Panc1 (cell line): ENCODE data around the gene ZCCHC7. TPM values are rescaled to one million over a fixed set of nuclear protein-coding genes. Genes with fewer than 3 reads are reported as not detected.

Experiments used
- ATAC-seq: fragments of 200-7000 bp; cut with Tn5 transposase; 2 replicates; pipeline ENCODE4 v1.9.1; 2020; ENCODE audit warnings: mild to moderate bottlenecking, moderate library complexity
- BruUV-seq: library from RNA; stranded (reverse); fragments of 400-500 nt; replicated peaks from 2 replicates; lab custom pipeline; 2021; lab: Mats Ljungman, UMichigan
- CTCF ChIA-PET: fragments of 300-600 bp; sonication (Branson Sonifier 250); formaldehyde crosslinking; loops from one replicate; lab custom pipeline; 2022; ENCODE audit warnings: antibody characterized with exemption; lab: Charles Lee
- POLR2A ChIA-PET: fragments of 300-600 bp; sonication (Branson Sonifier 250); formaldehyde crosslinking; loops from one replicate; lab custom pipeline; 2022; ENCODE audit warnings: antibody characterized with exemption; lab: Charles Lee
- DNase-seq: peaks from one replicate; pipeline ENCODE4 v3.0.0-alpha.2; 2010; ENCODE audit warnings: low read depth, low spot score
- H3K27ac ChIP-seq: 2 replicates; pipeline ENCODE4 v1.5.1; 2011; ENCODE audit warnings: mild to moderate bottlenecking, low read length, inconsistent platforms
- H3K27me3 ChIP-seq: fragments of 200-500 bp; sonication (Bioruptor generic); 2 replicates; pipeline ENCODE4 v1.6.0; 2014; ENCODE audit warnings: low read length, inconsistent platforms; ENCODE audit not compliant: control insufficient read depth, insufficient read depth
- H3K36me3 ChIP-seq: fragments of 200-500 bp; sonication (Bioruptor generic); 2 replicates; pipeline ENCODE4 v1.5.1; 2014; ENCODE audit warnings: inconsistent platforms, mild to moderate bottlenecking, low read length, moderate library complexity; ENCODE audit not compliant: control insufficient read depth, insufficient read depth
- H3K4me1 ChIP-seq: 2 replicates; pipeline ENCODE4 v1.5.1; 2011; ENCODE audit warnings: inconsistent platforms, mild to moderate bottlenecking, low read length, moderate library complexity; ENCODE audit not compliant: control insufficient read depth, insufficient read depth
- H3K4me3 ChIP-seq, 2 experiments: 2 replicates each; pipeline ENCODE4 v1.5.1; 2011 to 2012; ENCODE audit warnings: low read depth in 2 of 2, low read length in 2 of 2, mild to moderate bottlenecking in 2 of 2, inconsistent platforms in 1 of 2, moderate library complexity in 1 of 2
- H3K9me3 ChIP-seq: fragments of 200-500 bp; sonication (Bioruptor generic); 2 replicates; pipeline ENCODE4 v1.5.1; 2014; ENCODE audit warnings: low read depth, mild to moderate bottlenecking, inconsistent platforms, low read length, moderate library complexity; ENCODE audit not compliant: control insufficient read depth, insufficient read depth
- CTCF ChIP-seq: fragments of 450-650 bp; IDR thresholded peaks from 2 replicates; pipeline ENCODE4 v1.5.1; 2017; ENCODE audit warnings: mild to moderate bottlenecking
- POLR2AphosphoS5 ChIP-seq: IDR thresholded peaks from 2 replicates; pipeline ENCODE4 v1.6.1; 2012; ENCODE audit warnings: mild to moderate bottlenecking, low read depth, low read length, moderate library complexity
- SIN3A ChIP-seq: IDR thresholded peaks from 2 replicates; pipeline ENCODE4 v1.6.1; 2012; ENCODE audit warnings: low read depth, mild to moderate bottlenecking, low read length, moderate library complexity, borderline replicate concordance; ENCODE audit not compliant: insufficient read depth
- TCF7L2 ChIP-seq: IDR thresholded peaks from 2 replicates; pipeline ENCODE4 v1.6.1; 2011; ENCODE audit warnings: mild to moderate bottlenecking, low read depth, low read length, inconsistent platforms
- in situ Hi-C: cut with HindIII; loops from 2 replicates; pipeline ENCODE4 v1.10.0; 2016; ENCODE audit warnings: low sequenced_read_pairs, low pct_unique_long_range_greater_than_20kb
- intact Hi-C: fragments of 100-400 bp; cut with micrococcal nuclease; formaldehyde crosslinking; loops from one replicate; pipeline ENCODE4 v1.10.0; 2022; ENCODE audit not compliant: unreplicated experiment
- total RNA-seq: library from RNA; stranded (reverse); gene quantifications from one replicate; pipeline ENCODE4 v1.2.1, GENCODE V29; 2021; ENCODE audit not compliant: unreplicated experiment
- TF ChIP-seq, protein P1 (sequence below), 2 experiments: IDR thresholded peaks; 2 replicates each; pipeline ENCODE4 v1.6.1; 2011 to 2012; ENCODE audit warnings: low read depth in 2 of 2, control low read depth in 1 of 2, low read length in 1 of 2, mild to moderate bottlenecking in 1 of 2, moderate library complexity in 1 of 2; ENCODE audit not compliant: insufficient read depth in 1 of 2

ZCCHC7 gene
- total RNA-seq, 1 experiment from 2014 or later, result 43.7 TPM

- Histone ChIP-seq H3K27me3 (no peaks in the 10 kb centered on the region), H3K9me3 (no peaks in the 10 kb centered on the region), H3K27ac (no peak overlapping the region), H3K4me3 (no peak overlapping the region), H3K36me3 (no peaks in the 10 kb centered on the region), H3K4me1 (no peaks in the 10 kb centered on the region)
- in situ Hi-C loops (no loop called here), intact Hi-C loops (loop anchor here (10.0 kb wide), 1 partner anchor 272 kb away; no protein-coding TSS in a partner anchor)
- no TSS peak for BruUV-seq
- TF ChIP-seq SIN3A (no peak), TCF7L2 (no peak), POLR2AphosphoS5 (no peak), CTCF (no peak)
- TF ChIP-seq, protein P1, sequence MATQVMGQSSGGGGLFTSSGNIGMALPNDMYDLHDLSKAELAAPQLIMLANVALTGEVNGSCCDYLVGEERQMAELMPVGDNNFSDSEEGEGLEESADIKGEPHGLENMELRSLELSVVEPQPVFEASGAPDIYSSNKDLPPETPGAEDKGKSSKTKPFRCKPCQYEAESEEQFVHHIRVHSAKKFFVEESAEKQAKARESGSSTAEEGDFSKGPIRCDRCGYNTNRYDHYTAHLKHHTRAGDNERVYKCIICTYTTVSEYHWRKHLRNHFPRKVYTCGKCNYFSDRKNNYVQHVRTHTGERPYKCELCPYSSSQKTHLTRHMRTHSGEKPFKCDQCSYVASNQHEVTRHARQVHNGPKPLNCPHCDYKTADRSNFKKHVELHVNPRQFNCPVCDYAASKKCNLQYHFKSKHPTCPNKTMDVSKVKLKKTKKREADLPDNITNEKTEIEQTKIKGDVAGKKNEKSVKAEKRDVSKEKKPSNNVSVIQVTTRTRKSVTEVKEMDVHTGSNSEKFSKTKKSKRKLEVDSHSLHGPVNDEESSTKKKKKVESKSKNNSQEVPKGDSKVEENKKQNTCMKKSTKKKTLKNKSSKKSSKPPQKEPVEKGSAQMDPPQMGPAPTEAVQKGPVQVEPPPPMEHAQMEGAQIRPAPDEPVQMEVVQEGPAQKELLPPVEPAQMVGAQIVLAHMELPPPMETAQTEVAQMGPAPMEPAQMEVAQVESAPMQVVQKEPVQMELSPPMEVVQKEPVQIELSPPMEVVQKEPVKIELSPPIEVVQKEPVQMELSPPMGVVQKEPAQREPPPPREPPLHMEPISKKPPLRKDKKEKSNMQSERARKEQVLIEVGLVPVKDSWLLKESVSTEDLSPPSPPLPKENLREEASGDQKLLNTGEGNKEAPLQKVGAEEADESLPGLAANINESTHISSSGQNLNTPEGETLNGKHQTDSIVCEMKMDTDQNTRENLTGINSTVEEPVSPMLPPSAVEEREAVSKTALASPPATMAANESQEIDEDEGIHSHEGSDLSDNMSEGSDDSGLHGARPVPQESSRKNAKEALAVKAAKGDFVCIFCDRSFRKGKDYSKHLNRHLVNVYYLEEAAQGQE (IDR thresholded peaks at IDR 0.05; ENCODE audit: insufficient read depth in 1 of 2, low read depth in 2 of 2, low read length in 1 of 2), result no peak
- DNase-seq, result no peak
- ATAC-seq, result no peak
- ChIA-PET CTCF (no interaction called here), POLR2A (no interaction called here)
Observed at GRCh38 chr9:37266630-37267029, 146.3 kb downstream of the ZCCHC7 start.

DNA sequence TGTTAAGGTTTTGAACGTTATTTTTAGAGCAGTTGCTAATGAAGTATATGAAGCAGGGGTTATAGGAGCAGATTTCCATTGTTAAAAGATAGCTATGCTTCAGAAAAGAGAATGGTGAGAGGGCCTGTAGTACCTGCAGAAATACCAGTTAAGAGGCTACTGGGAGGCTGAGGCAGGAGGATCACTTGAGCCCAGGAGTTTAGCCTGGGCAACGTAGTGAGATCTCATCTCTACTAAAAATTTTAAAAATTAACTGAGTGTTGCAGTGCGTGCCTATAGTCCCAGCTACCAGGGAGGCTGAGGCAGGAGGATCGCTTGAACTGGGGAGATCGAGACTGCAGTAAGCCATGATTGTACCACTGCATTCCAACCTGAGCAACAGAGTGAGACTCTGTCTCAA is 148.8 kb downstream of the ZCCHC7 start:
- in situ Hi-C loops (no loop called here), intact Hi-C loops (loop anchor here (10.0 kb wide), 1 partner anchor 274 kb away; no protein-coding TSS in a partner anchor)
- Histone ChIP-seq H3K4me1 (no peaks in the 10 kb centered on the region), H3K27me3 (no peaks in the 10 kb centered on the region), H3K9me3 (peaks cover 3% of the 10 kb centered on the region; the same call in 1 of the 2 replicates), H3K36me3 (no peaks in the 10 kb centered on the region), H3K4me3 (no peak overlapping the region), H3K27ac (no peak overlapping the region)
- no TSS peak for BruUV-seq
- CTCF ChIA-PET, result no interaction called here
- POLR2A ChIA-PET, result interaction anchor here (0.5 kb wide), 2 partner anchors 111 to 197 kb away, joined by 3 to 4 read pairs; no protein-coding TSS in a partner anchor
- TF ChIP-seq CTCF (no peak), SIN3A (no peak), POLR2AphosphoS5 (no peak), TCF7L2 (no peak)
- TF ChIP-seq, protein P1 (IDR thresholded peaks at IDR 0.05; ENCODE audit: insufficient read depth in 1 of 2, low read depth in 2 of 2, low read length in 1 of 2), result no peak
- DNase-seq (no peak), ATAC-seq (no peak)
